Vagina (tissue), 2 donors: ENCODE results near the gene DKC1. TPM values are rescaled to one million over a fixed set of nuclear protein-coding genes. Genes with fewer than 3 reads are reported as not detected.

ENCODE experiments used
- DNase-seq, 2 donors: peaks; one replicate each; pipeline ENCODE4 v3.0.0-alpha.2; 2017; ENCODE audit errors: extremely low spot score in 2 of 2
- H3K27ac ChIP-seq: fragments of 200-600 bp; sonication (generic); one replicate; pipeline ENCODE4 v1.5.1; 2019
- H3K27me3 ChIP-seq: fragments of 200-600 bp; sonication (generic); one replicate; pipeline ENCODE4 v1.5.1; 2019
- H3K36me3 ChIP-seq, 2 donors: fragments of 200-600 bp; sonication (generic); one replicate each; pipeline ENCODE4 v1.5.1; 2017 to 2019
- H3K4me1 ChIP-seq: fragments of 200-600 bp; sonication (generic); one replicate; pipeline ENCODE4 v1.5.1; 2019
- H3K4me3 ChIP-seq, 2 donors: fragments of 200-600 bp; sonication (generic); 1 replicate in 1 of 2; 2 replicates in 1 of 2; pipeline ENCODE4 v1.5.1; 2016 to 2019
- H3K9me3 ChIP-seq: fragments of 200-600 bp; sonication (generic); one replicate; pipeline ENCODE4 v1.5.1; 2019
- POLR2A ChIP-seq, 2 donors: fragments of 450-650 bp; IDR thresholded peaks; one replicate each; pipeline ENCODE4 v1.6.1; 2017; ENCODE audit warnings: antibody characterized with exemption in 2 of 2, mild to moderate bottlenecking in 2 of 2, moderate library complexity in 2 of 2
- POLR2AphosphoS5 ChIP-seq, 2 donors: sonication (generic); formaldehyde crosslinking; IDR thresholded peaks; one replicate each; pipeline ENCODE4 v1.9.0; 2017; ENCODE audit warnings: antibody characterized with exemption in 2 of 2, mild to moderate bottlenecking in 2 of 2, low read depth in 1 of 2; ENCODE audit not compliant: insufficient read depth in 1 of 2
- intact Hi-C: fragments of 100-400 bp; cut with DNase I; formaldehyde crosslinking; loops from one replicate; pipeline ENCODE4 v1.15.1; 2023
- total RNA-seq: library from RNA; depleted of rRNA; stranded (reverse); fragments of >200 nt; gene quantifications from one replicate; pipeline ENCODE4 v1.2.3, GENCODE V29; 2016
- TF ChIP-seq, protein P1 (sequence below), 3 experiments: fragments of 450-650 bp in 2 of 3; fragments of 200-600 bp in 1 of 3; sonication (generic) in 1 of 3; IDR thresholded peaks; one replicate each; pipeline ENCODE4 v1.5.1; 2017 to 2019; ENCODE audit warnings: antibody characterized with exemption in 3 of 3, mild to moderate bottlenecking in 2 of 3, moderate library complexity in 2 of 3

Gene DKC1
- total RNA-seq, 1 donor from 2014 or later = 22.8 TPM

DNA sequence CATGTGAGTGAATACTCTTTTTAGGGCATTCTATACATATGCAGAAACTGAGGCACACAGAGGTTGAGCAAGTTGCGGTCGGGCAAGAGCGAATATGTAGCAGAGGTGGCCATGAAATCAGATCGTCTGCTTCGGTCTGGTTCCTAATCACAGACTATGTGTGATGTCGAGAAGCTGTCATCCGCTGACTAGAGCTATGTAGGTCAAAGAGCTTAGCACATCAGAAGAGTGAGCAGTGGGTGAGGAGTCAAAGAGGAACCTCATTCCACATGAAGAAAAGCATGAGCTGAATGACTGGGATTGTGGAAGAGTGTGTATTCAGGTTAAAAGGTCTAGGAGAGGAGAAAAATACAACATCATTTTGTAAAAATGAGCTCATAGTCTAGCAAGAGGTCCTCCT, 30.8 kb upstream of the DKC1 start:
- intact Hi-C loops = no loop called here
- no peak for TF ChIP-seq POLR2AphosphoS5 (IDR thresholded peaks at IDR 0.05; ENCODE audit: insufficient read depth in 1 of 2, low read depth in 1 of 2)
- TF ChIP-seq, protein P1, sequence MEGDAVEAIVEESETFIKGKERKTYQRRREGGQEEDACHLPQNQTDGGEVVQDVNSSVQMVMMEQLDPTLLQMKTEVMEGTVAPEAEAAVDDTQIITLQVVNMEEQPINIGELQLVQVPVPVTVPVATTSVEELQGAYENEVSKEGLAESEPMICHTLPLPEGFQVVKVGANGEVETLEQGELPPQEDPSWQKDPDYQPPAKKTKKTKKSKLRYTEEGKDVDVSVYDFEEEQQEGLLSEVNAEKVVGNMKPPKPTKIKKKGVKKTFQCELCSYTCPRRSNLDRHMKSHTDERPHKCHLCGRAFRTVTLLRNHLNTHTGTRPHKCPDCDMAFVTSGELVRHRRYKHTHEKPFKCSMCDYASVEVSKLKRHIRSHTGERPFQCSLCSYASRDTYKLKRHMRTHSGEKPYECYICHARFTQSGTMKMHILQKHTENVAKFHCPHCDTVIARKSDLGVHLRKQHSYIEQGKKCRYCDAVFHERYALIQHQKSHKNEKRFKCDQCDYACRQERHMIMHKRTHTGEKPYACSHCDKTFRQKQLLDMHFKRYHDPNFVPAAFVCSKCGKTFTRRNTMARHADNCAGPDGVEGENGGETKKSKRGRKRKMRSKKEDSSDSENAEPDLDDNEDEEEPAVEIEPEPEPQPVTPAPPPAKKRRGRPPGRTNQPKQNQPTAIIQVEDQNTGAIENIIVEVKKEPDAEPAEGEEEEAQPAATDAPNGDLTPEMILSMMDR (IDR thresholded peaks at IDR 0.05) = no peak
- no peak for TF ChIP-seq POLR2A (IDR thresholded peaks at IDR 0.05)
- Histone ChIP-seq H3K4me1 (peaks cover 44% of the 10 kb centered on the region), H3K36me3 (no peaks in the 10 kb centered on the region), H3K4me3 (no peak overlapping the region), H3K27me3 (no peaks in the 10 kb centered on the region), H3K9me3 (no peaks in the 10 kb centered on the region), H3K27ac (no peak overlapping the region)
- no peak for DNase-seq

DNA sequence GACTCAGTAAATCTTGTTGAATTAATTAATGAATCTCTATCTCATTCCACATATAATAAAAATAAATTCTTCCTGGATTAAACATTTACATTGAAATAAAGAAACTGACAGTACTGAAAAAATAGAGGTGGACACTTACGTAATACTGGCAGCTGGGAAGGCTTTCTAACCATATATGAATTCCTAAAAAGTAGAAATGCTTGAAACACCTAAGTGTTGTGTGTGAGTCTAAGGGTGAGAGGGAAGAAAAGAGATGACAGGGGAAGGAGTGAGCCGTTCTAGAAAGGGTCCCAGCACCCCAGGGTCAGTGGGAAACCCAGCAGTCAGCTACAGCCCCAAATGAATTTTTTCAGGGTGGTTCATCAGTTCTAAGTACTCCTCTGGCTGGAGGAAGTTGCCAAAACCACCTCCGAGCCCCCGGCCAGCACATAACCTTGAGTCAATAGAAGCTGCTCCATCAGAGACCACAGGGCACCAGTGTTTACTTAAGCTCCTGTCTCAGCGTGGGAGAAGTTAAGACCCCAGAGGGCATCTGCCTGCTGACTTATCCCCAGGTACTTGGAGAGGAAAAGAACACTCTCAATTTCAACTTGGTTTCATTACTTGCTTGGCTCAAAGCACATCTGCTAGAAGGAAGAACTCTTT, 30.1 kb upstream of the DKC1 start:
- TF ChIP-seq POLR2AphosphoS5 (IDR thresholded peaks at IDR 0.05; ENCODE audit: insufficient read depth in 1 of 2, low read depth in 1 of 2) = no peak
- H3K36me3 ChIP-seq = no peaks in the 10 kb centered on the region
- H3K9me3 ChIP-seq = no peaks in the 10 kb centered on the region
- DNase-seq = no peak
- H3K27me3 ChIP-seq = no peaks in the 10 kb centered on the region
- intact Hi-C loops = no loop called here
- H3K27ac ChIP-seq = peak overlapping the region; percentile 34
- peaks cover 44% of the 10 kb centered on the region for H3K4me1 ChIP-seq
- H3K4me3 ChIP-seq = no peak overlapping the region

- intact Hi-C loops = no loop called here
- Histone ChIP-seq H3K27ac (peak overlapping the region; percentile 34), H3K4me1 (peaks cover 42% of the 10 kb centered on the region), H3K9me3 (no peaks in the 10 kb centered on the region), H3K36me3 (no peaks in the 10 kb centered on the region), H3K4me3 (no peak overlapping the region), H3K27me3 (no peaks in the 10 kb centered on the region)
- TF ChIP-seq POLR2AphosphoS5 (IDR thresholded peaks at IDR 0.05; ENCODE audit: insufficient read depth in 1 of 2, low read depth in 1 of 2) = no peak
- TF ChIP-seq POLR2A (IDR thresholded peaks at IDR 0.05) = no peak
- TF ChIP-seq, protein P1 (IDR thresholded peaks at IDR 0.05) = no peak
- DNase-seq = no peak
Observed at GRCh38 chrX:154733066-154733425, 29.6 kb upstream of the DKC1 start.

DNA sequence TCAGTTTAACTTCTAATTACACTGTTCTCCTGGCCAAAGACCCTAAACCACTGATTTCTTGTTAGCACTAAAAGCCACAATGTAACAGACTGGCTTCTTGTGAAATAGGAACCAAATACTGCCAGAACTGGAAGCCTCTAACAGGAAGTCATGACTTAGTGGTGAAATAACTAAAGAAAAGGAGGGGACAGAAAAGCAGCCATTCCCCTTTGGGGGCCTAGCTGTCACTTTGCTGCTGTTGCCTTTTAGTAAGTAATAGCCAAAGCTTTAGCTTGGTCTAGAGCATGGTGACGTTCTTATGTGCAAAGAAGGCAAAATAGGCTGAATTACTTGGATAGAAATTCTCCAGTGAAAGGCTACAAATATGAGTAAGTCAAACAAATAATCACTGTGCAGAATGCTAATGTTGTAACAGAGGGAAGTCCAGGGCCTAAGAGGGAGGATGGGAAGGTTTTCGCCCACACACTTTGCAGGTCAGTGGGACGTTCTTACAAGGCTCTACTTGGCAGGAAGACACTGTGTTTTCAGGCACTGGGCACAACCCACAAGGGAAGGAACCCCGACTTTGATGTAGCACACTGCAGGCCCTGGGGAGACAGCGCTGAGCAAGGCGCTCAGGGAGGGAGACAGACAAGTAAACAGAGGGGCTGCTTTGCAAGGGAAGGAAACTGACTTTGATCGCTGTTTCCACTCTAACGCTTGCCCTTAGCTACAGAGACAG, 28.4 kb upstream of the DKC1 start:
- TF ChIP-seq POLR2A (IDR thresholded peaks at IDR 0.05) (no peak), POLR2AphosphoS5 (IDR thresholded peaks at IDR 0.05; ENCODE audit: insufficient read depth in 1 of 2, low read depth in 1 of 2) (no peak)
- TF ChIP-seq, protein P1 (IDR thresholded peaks at IDR 0.05) = no peak
- Histone ChIP-seq H3K36me3 (no peaks in the 10 kb centered on the region), H3K4me3 (no peak overlapping the region), H3K27ac (peak overlapping the region; percentile 55), H3K4me1 (peaks cover 32% of the 10 kb centered on the region), H3K9me3 (no peaks in the 10 kb centered on the region), H3K27me3 (no peaks in the 10 kb centered on the region)
- intact Hi-C loops = no loop called here
- no peak for DNase-seq

DNA sequence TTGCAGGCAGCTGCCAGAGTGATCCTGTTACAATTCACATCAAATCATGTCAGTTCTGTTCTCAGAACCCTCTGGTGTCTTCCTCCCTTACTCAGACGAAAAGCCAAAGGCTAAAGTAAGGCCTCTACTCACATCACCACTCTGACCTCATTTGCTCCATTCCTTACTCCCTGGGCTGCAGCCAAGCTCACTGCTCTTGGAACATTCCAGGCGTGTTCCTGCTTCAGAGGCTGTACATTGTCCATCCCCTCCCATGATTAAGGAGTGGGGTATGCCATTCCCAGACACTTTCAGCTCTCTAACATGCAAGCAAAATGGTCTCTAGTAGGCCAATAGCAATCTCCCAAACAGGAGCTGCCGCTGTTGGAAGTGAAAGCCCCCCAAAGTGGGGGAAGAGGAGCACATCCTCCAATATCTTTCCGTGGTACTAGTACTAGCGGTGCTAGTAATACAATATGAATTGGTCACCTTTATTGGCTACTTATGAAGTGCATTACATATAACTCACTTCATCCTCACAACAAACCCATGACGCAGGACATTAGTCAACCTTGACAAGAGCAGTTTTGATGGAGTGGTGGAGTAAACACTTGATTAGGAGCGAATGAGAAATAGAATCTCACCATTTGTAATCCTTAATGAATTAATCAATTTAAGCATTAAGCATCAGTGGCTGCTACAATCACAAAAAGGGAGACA, 26.8 kb upstream of the DKC1 start:
- Histone ChIP-seq H3K27ac (no peak overlapping the region), H3K4me3 (no peak overlapping the region), H3K27me3 (no peaks in the 10 kb centered on the region), H3K9me3 (no peaks in the 10 kb centered on the region), H3K36me3 (no peaks in the 10 kb centered on the region), H3K4me1 (peaks cover 19% of the 10 kb centered on the region)
- intact Hi-C loops = no loop called here
- no peak for DNase-seq
- TF ChIP-seq POLR2AphosphoS5 (IDR thresholded peaks at IDR 0.05; ENCODE audit: insufficient read depth in 1 of 2, low read depth in 1 of 2) (no peak), POLR2A (IDR thresholded peaks at IDR 0.05) (no peak)
- TF ChIP-seq, protein P1 (IDR thresholded peaks at IDR 0.05) = no peak
